ENCODE measurements around the gene NEK1.

DNA sequence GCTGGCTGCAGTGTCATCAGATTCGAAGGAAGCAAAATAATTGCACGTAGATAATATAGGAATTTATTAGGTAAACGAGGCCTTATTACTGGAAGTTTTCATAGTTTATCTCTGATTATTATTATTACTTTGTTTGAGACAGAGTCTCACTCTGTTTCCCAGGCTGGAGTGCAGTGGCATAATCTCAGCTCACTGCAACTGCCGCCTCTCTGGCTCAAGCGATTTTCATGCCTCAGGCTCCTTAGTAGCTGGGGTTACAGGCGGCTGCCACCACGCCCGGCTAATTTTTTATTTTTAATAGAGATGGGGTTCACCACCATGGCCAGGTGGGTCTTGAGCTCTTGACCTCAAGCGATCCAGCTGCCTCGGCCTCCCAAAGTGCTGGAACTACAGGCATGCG lies 20.5 kb upstream of the NEK1 start:
- no peak for TF ChIP-seq POLR2A (IDR thresholded peaks at IDR 0.05)
- TF ChIP-seq CTCF (IDR thresholded peaks at IDR 0.05), result no peak
- no peak for TF ChIP-seq POLR2AphosphoS5 (IDR thresholded peaks at IDR 0.05; ENCODE audit: insufficient read depth in 1 of 2, low read depth in 1 of 2)
